Mesenchymal stem cell (in vitro differentiated cells and primary cell): ENCODE measurements around the gene CDIP1.

Experiments
- DNase-seq: peaks from one replicate; pipeline ENCODE4 v3.0.0-alpha.2; 2013
- H2AFZ ChIP-seq: one replicate; pipeline ENCODE4 v1.6.1; 2013; ENCODE audit warnings: low read depth, mild to moderate bottlenecking, control low read depth, inconsistent platforms, low read length, moderate library complexity
- H2AK5ac ChIP-seq: 2 replicates; pipeline ENCODE4 v1.6.1; 2013; ENCODE audit warnings: low read length, moderate library complexity, mild to moderate bottlenecking, inconsistent platforms; ENCODE audit not compliant: severe bottlenecking
- H2BK120ac ChIP-seq: one replicate; pipeline ENCODE4 v1.6.1; 2013; ENCODE audit warnings: low read depth, mild to moderate bottlenecking, inconsistent platforms, low read length, moderate library complexity
- H2BK12ac ChIP-seq, 2 experiments: one replicate each; pipeline ENCODE4 v1.6.1; 2013; ENCODE audit warnings: inconsistent platforms in 2 of 2, low read length in 2 of 2, mild to moderate bottlenecking in 2 of 2, moderate library complexity in 2 of 2, control low read depth in 1 of 2
- H2BK15ac ChIP-seq: one replicate; pipeline ENCODE4 v1.6.1; 2013; ENCODE audit warnings: mild to moderate bottlenecking, low read depth, inconsistent platforms; ENCODE audit not compliant: poor library complexity, severe bottlenecking
- H2BK5ac ChIP-seq: 2 replicates; pipeline ENCODE4 v1.6.1; 2013; ENCODE audit warnings: low read depth, mild to moderate bottlenecking, low read length, control low read depth, inconsistent platforms; ENCODE audit not compliant: poor library complexity, severe bottlenecking
- H3K14ac ChIP-seq, 2 experiments: one replicate each; pipeline ENCODE4 v1.6.1; 2013; ENCODE audit warnings: inconsistent platforms in 2 of 2, low read length in 2 of 2, control low read depth in 1 of 2, mild to moderate bottlenecking in 1 of 2, moderate library complexity in 1 of 2
- H3K18ac ChIP-seq, 2 experiments: one replicate each; pipeline ENCODE4 v1.6.1; 2013; ENCODE audit warnings: inconsistent platforms in 2 of 2, low read length in 2 of 2, control low read depth in 1 of 2, low read depth in 1 of 2, mild to moderate bottlenecking in 1 of 2
- H3K23ac ChIP-seq, 2 experiments: one replicate each; pipeline ENCODE4 v1.6.1; 2013; ENCODE audit warnings: inconsistent platforms in 2 of 2, low read length in 2 of 2, mild to moderate bottlenecking in 2 of 2, moderate library complexity in 2 of 2, control low read depth in 1 of 2
- H3K27ac ChIP-seq: 2 replicates; pipeline ENCODE4 v1.5.1; 2013; ENCODE audit warnings: mild to moderate bottlenecking, moderate library complexity, low read length, control low read depth, inconsistent platforms; ENCODE audit not compliant: poor library complexity, severe bottlenecking
- H3K27me3 ChIP-seq, 2 experiments: 2 replicates each; pipeline versions ENCODE4 v1.6.1 to v1.7.0; 2013; ENCODE audit warnings: low read length in 2 of 2, mild to moderate bottlenecking in 2 of 2, moderate library complexity in 2 of 2, control low read depth in 1 of 2, inconsistent platforms in 1 of 2; ENCODE audit not compliant: control insufficient read depth in 1 of 2, insufficient read depth in 1 of 2
- H3K36me3 ChIP-seq, 2 experiments: 2 replicates each; pipeline versions ENCODE4 v1.6.1 to v1.7.0; 2013; ENCODE audit warnings: low read length in 2 of 2, control low read depth in 1 of 2, inconsistent platforms in 1 of 2, low read depth in 1 of 2, mild to moderate bottlenecking in 1 of 2; ENCODE audit not compliant: insufficient read depth in 2 of 2, control insufficient read depth in 1 of 2
- H3K4ac ChIP-seq, 2 experiments: one replicate each; pipeline ENCODE4 v1.6.1; 2013; ENCODE audit warnings: inconsistent platforms in 2 of 2, low read length in 2 of 2, mild to moderate bottlenecking in 2 of 2, moderate library complexity in 2 of 2, control low read depth in 1 of 2, low read depth in 1 of 2
- H3K4me1 ChIP-seq: 2 replicates; pipeline ENCODE4 v1.6.1; 2013; ENCODE audit warnings: low read depth, low read length, control low read depth; ENCODE audit not compliant: control insufficient read depth, insufficient read depth
- H3K4me2 ChIP-seq: 2 replicates; pipeline ENCODE4 v1.6.1; 2013; ENCODE audit warnings: low read length, mild to moderate bottlenecking, inconsistent platforms; ENCODE audit not compliant: poor library complexity, severe bottlenecking
- H3K4me3 ChIP-seq, 2 experiments: 2 replicates each; pipeline versions ENCODE4 v1.5.1 to v1.7.0; 2013; ENCODE audit warnings: low read length in 2 of 2, mild to moderate bottlenecking in 2 of 2, control low read depth in 1 of 2, low read depth in 1 of 2; ENCODE audit not compliant: insufficient read depth in 1 of 2
- H3K79me1 ChIP-seq: replicated peaks from 2 replicates; pipeline ENCODE4 v1.6.1; 2013; ENCODE audit warnings: mild to moderate bottlenecking, control low read depth, low read length, inconsistent platforms; ENCODE audit not compliant: poor library complexity, severe bottlenecking
- H3K9ac ChIP-seq: 2 replicates; pipeline ENCODE4 v1.7.0; 2013; ENCODE audit warnings: mild to moderate bottlenecking, low read length, moderate library complexity
- H3K9me3 ChIP-seq: 2 replicates; pipeline ENCODE4 v1.7.0; 2013; ENCODE audit warnings: mild to moderate bottlenecking, low read length; ENCODE audit not compliant: control insufficient read depth
- H4K8ac ChIP-seq: one replicate; pipeline ENCODE4 v1.6.1; 2013; ENCODE audit warnings: inconsistent platforms, mild to moderate bottlenecking, low read length, moderate library complexity
- H4K91ac ChIP-seq: one replicate; pipeline ENCODE4 v1.6.1; 2013; ENCODE audit warnings: mild to moderate bottlenecking, low read length, inconsistent platforms
- WGBS: methylation state at CpG from one replicate; pipeline ENCODE4 v1.1.7; 2013; ENCODE audit warnings: mixed read lengths; 5-methylcytosine and 5-hydroxymethylcytosine counted together

CDIP1 gene

DNA sequence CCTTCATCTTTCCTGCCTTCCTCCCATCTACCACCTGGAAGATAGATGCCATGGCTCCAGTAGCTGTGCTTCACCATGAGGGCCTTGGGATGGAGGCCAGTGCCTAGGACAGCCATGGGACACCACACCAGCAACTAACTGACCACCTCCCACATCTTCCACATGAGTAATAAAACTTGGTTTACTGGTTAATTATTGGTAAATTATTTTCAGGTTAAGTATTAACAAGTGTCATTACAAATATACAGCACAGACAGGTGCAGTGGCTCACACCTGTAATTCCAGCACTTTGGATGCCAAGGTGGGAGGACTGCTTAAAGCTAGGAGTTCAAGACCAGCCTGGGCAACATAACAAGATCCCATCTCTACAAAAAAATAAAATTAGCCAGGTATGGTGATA, 14.0 kb downstream of the CDIP1 start:
- peaks cover 43% of the 10 kb centered on the region for H3K79me1 ChIP-seq
- no peak overlapping the region for H2BK120ac ChIP-seq
- no peak overlapping the region for H2BK12ac ChIP-seq

DNA sequence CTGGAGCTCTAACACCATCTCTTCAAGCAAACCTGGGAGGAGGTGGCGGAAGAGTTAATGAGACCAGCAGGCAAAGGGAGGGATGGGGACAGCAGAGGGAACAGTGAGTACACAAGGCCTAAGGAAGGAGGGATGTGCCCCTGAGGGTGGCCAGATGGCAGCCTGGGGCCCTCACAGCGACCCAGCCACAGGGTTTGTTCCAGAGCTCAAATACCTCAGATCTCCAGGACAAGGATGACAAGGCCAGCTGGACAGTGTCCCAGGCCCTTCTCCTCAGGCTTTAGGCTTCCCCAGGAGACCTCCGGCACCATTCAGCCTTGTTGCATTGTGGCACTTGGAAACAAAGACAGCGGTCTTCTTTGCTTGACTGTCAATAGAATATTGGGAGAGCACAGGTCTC, 14.9 kb downstream of the CDIP1 start:
- Histone ChIP-seq H3K23ac (no peak overlapping the region), H3K14ac (no peak overlapping the region), H2AK5ac (peak overlapping the region; percentile 31), H3K9me3 (no peaks in the 10 kb centered on the region), H3K4ac (no peak overlapping the region), H3K79me1 (peaks cover 49% of the 10 kb centered on the region), H3K36me3 (peaks cover 0 to 29% of the 10 kb centered on the region in 2 experiments), H3K4me2 (no peak overlapping the region), H2BK15ac (no peak overlapping the region), H2BK12ac (no peak overlapping the region), H3K27me3 (no peaks in the 10 kb centered on the region), H3K27ac (no peak overlapping the region), H3K18ac (peak overlapping the region in 1 of 2 experiments; percentile 6), H4K91ac (no peak overlapping the region), H2BK5ac (no peak overlapping the region), H4K8ac (peak overlapping the region; percentile 39), H3K4me1 (peaks cover 27% of the 10 kb centered on the region), H2BK120ac (no peak overlapping the region), H3K4me3 (no peak overlapping the region), H2AFZ (no peak overlapping the region), H3K9ac (no peak overlapping the region)
- 95% methylated on average over 4 of the region's 4 CpGs for WGBS
- no peak for DNase-seq

More for the DNA sequence above, 14.0 kb downstream of the CDIP1 start:
- Histone ChIP-seq H3K4me1 (peaks cover 30% of the 10 kb centered on the region), H3K14ac (no peak overlapping the region), H2BK5ac (no peak overlapping the region), H2AK5ac (no peak overlapping the region), H3K27ac (no peak overlapping the region), H3K9ac (no peak overlapping the region), H3K36me3 (peaks cover 0 to 29% of the 10 kb centered on the region in 2 experiments), H2AFZ (no peak overlapping the region), H3K4me3 (no peak overlapping the region), H4K8ac (no peak overlapping the region), H4K91ac (no peak overlapping the region), H3K18ac (no peak overlapping the region), H3K9me3 (no peaks in the 10 kb centered on the region), H3K23ac (no peak overlapping the region), H3K4me2 (no peak overlapping the region), H3K4ac (no peak overlapping the region), H3K27me3 (no peaks in the 10 kb centered on the region), H2BK15ac (no peak overlapping the region)
- no peak for DNase-seq

DNA sequence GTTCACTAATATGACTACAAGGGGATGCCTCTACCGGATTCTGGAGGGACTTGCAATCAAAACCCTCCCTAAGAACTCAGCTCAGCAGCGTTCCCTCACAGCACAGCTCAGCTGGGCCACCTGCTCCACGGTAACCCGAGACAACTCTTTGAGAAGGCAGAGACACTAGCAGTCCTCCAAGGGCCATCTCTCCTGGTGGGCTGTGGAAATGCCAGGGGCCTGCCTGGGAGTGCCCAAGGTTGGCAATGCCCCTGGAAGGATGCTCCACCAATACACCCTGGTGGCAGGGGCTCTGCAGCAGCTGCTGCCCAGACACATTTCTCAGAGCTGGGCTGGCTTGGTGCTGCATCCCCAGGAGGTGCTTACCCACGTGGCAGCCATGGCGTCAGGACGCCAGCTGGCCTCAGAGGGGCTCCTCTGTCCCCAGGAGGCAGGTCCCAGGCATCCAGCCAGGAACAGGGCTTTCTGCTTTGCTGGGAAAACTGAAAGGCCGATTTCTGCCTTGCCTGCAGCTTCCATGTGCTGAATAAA, 16.5 kb downstream of the CDIP1 start:
- H3K4me2 ChIP-seq: no peak overlapping the region
- no peaks in the 10 kb centered on the region for H3K27me3 ChIP-seq
- H4K91ac ChIP-seq: no peak overlapping the region
- no peak for DNase-seq
- H2BK5ac ChIP-seq: no peak overlapping the region
- no peaks in the 10 kb centered on the region for H3K9me3 ChIP-seq
- H4K8ac ChIP-seq: no peak overlapping the region
- H3K4me3 ChIP-seq: no peak overlapping the region
- H3K23ac ChIP-seq: peak overlapping the region in 1 of 2 experiments; percentile 16
- no peak overlapping the region for H2AFZ ChIP-seq
- WGBS: 83% methylated on average over 8 of the region's 8 CpGs
- no peak overlapping the region for H2BK120ac ChIP-seq
- H3K9ac ChIP-seq: peak overlapping the region; percentile 33
- no peak overlapping the region for H3K27ac ChIP-seq
- no peak overlapping the region for H2BK15ac ChIP-seq
- no peak overlapping the region for H2BK12ac ChIP-seq
- H2AK5ac ChIP-seq: no peak overlapping the region
- H3K4ac ChIP-seq: no peak overlapping the region
- peaks cover 0 to 33% of the 10 kb centered on the region in 2 experiments for H3K36me3 ChIP-seq
- no peak overlapping the region for H3K14ac ChIP-seq
- no peak overlapping the region for H3K18ac ChIP-seq
- peaks cover 53% of the 10 kb centered on the region for H3K79me1 ChIP-seq
- peaks cover 27% of the 10 kb centered on the region for H3K4me1 ChIP-seq

DNA sequence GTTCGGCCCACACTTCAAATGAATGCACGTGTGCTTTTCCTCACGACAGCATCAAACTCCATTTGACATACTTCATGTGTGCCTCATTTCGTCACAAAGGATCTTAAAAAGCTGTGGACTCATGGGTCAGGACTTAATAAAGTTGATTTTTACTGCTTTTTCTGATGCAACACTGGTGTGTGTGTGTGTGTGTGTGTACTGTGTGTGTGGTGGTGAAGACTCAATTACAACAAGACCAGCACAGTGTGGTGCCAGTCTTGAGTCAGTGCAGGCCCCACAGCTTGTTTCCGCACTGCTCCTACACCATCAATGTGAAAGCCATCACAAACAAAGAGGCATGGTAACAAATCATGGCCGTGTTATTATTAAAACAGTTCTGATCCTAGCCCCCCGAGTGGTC, 17.7 kb downstream of the CDIP1 start:
- Histone ChIP-seq H3K27me3 (no peaks in the 10 kb centered on the region), H4K8ac (no peak overlapping the region), H2BK120ac (no peak overlapping the region), H3K9me3 (no peaks in the 10 kb centered on the region), H2BK15ac (no peak overlapping the region), H3K4me1 (peaks cover 24% of the 10 kb centered on the region), H3K18ac (no peak overlapping the region), H2AFZ (no peak overlapping the region), H3K23ac (no peak overlapping the region), H2BK12ac (no peak overlapping the region), H3K79me1 (peaks cover 48% of the 10 kb centered on the region), H2AK5ac (no peak overlapping the region), H3K4me2 (no peak overlapping the region), H3K36me3 (peaks cover 0 to 33% of the 10 kb centered on the region in 2 experiments), H2BK5ac (no peak overlapping the region), H3K4ac (no peak overlapping the region), H3K27ac (no peak overlapping the region), H4K91ac (no peak overlapping the region), H3K14ac (no peak overlapping the region), H3K4me3 (no peak overlapping the region), H3K9ac (no peak overlapping the region)
- WGBS: 93% methylated on average over 7 of the region's 7 CpGs
- no peak for DNase-seq
